Measurements from ENCODE around the gene TSHZ2. TPM values are rescaled to one million over a fixed set of nuclear protein-coding genes. Genes with fewer than 3 reads are reported as not detected.

Gene TSHZ2
- total RNA-seq, 2 donors from 2014 or later = 3.3 to 6.2 TPM

DNA sequence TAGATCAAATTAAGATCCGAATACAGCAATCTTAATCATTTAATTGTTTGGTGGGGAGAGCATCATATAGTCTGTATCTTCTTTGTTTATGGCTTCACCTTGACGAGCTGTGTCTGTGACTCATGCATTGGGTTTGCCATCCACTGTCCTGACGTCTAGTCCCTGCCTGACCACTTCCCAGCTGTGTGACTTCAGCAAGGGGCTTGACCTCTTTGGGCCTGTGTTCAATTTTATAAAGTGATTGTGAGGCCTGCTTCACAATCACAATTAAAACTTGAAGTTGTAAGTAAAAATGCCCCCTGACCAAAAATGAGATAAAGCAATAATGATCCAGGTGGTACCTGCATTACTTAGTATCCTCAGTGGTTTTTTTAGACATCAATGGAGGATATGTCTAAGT lies 412.2 kb downstream of the TSHZ2 start:
- H3K36me3 ChIP-seq = no peaks in the 10 kb centered on the region
- H3K27ac ChIP-seq = no peak overlapping the region

DNA sequence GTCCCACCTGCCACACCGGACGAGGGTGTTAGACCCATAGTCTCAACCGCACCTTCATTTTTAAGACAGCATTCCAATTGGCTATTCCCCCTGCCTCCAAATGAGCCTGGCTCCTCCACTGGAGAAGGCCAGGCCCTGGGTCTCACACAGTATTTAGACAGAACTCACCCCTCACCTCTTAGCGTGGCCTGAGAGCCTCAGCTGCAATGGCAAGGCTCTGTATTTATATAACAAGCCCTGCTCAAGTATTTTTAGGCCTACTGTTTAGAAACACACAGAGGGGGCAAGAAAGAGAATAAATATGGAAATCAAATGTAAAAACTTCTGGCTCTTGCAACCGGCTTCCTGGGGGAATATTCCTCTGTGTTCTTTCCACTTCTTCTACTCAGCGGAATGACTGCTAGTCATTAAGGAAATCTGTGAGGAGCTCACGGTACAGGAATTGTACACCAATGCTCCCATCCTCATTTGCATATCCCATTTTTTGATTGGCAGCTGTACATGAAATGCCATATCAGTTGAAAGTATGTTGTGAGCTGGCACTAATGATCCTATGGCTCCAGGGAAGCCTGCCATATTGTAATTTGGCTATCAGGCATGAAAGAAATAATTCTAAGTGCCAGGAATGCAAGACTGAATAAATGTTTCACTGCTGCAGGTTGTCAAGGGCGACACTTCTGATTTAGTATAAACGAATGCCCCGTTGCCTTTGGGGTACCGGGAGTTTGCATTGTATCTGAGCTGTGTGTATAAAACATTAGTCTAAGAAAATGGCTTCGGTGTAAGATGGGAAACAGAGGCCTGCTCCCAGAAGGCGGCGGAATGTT lies 414.0 kb downstream of the TSHZ2 start:
- Histone ChIP-seq H3K27ac (peak overlapping the region in 1 of 2 donors; percentile 1), H3K9me3 (no peaks in the 10 kb centered on the region), H3K27me3 (no peaks in the 10 kb centered on the region), H3K4me1 (no peaks in the 10 kb centered on the region), H3K36me3 (no peaks in the 10 kb centered on the region), H3K4me3 (no peak overlapping the region)
- TF ChIP-seq, protein P1, sequence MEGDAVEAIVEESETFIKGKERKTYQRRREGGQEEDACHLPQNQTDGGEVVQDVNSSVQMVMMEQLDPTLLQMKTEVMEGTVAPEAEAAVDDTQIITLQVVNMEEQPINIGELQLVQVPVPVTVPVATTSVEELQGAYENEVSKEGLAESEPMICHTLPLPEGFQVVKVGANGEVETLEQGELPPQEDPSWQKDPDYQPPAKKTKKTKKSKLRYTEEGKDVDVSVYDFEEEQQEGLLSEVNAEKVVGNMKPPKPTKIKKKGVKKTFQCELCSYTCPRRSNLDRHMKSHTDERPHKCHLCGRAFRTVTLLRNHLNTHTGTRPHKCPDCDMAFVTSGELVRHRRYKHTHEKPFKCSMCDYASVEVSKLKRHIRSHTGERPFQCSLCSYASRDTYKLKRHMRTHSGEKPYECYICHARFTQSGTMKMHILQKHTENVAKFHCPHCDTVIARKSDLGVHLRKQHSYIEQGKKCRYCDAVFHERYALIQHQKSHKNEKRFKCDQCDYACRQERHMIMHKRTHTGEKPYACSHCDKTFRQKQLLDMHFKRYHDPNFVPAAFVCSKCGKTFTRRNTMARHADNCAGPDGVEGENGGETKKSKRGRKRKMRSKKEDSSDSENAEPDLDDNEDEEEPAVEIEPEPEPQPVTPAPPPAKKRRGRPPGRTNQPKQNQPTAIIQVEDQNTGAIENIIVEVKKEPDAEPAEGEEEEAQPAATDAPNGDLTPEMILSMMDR (IDR thresholded peaks at IDR 0.05) = no peak
- DNase-seq (ENCODE audit: low spot score) = no peak

More for the DNA sequence above, 412.2 kb downstream of the TSHZ2 start:
- H3K4me3 ChIP-seq = no peak overlapping the region
- H3K4me1 ChIP-seq = no peaks in the 10 kb centered on the region
- no peaks in the 10 kb centered on the region for H3K9me3 ChIP-seq
- TF ChIP-seq, protein P1 (IDR thresholded peaks at IDR 0.05) = no peak
- H3K27me3 ChIP-seq = no peaks in the 10 kb centered on the region
- no peak for DNase-seq (ENCODE audit: low spot score)

DNA sequence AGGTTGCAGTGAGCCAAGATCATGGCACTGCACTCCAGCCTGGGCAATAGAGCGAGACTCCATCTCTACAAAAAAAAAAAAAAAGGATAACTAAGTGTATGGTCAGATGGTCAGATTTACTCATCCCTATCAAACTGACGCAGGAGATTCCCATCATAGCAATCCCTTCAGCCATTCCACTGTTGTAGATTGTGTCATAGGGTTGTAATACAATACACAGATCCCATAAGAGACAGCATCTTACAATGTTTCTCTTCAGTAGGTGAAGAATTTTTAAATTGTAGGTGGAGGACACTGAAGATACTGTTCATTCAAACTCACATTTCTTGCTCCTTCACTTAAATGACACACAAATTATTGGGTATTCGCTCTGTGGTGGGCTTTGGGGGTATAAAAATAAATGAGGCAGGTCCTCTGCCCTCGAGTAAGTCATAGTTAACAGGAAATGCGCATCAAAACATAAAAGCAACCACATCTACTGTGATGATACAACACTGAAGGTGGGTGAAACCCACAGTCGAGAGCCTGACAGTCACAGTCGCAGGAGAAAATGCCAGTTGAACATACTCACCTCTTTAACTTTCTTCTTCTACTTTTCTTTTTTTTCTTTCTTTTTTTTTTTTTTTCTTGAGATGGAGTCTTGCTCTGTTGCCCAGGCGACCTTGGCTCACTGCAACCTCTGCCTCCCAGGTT lies 416.0 kb downstream of the TSHZ2 start:
- H3K4me3 ChIP-seq = no peak overlapping the region
- TF ChIP-seq, protein P1 (IDR thresholded peaks at IDR 0.05) = no peak
- H3K36me3 ChIP-seq = no peaks in the 10 kb centered on the region
- H3K27ac ChIP-seq = no peak overlapping the region
- no peaks in the 10 kb centered on the region for H3K27me3 ChIP-seq
- no peak for DNase-seq (ENCODE audit: low spot score)
- H3K4me1 ChIP-seq = no peaks in the 10 kb centered on the region
- H3K9me3 ChIP-seq = no peaks in the 10 kb centered on the region

DNA sequence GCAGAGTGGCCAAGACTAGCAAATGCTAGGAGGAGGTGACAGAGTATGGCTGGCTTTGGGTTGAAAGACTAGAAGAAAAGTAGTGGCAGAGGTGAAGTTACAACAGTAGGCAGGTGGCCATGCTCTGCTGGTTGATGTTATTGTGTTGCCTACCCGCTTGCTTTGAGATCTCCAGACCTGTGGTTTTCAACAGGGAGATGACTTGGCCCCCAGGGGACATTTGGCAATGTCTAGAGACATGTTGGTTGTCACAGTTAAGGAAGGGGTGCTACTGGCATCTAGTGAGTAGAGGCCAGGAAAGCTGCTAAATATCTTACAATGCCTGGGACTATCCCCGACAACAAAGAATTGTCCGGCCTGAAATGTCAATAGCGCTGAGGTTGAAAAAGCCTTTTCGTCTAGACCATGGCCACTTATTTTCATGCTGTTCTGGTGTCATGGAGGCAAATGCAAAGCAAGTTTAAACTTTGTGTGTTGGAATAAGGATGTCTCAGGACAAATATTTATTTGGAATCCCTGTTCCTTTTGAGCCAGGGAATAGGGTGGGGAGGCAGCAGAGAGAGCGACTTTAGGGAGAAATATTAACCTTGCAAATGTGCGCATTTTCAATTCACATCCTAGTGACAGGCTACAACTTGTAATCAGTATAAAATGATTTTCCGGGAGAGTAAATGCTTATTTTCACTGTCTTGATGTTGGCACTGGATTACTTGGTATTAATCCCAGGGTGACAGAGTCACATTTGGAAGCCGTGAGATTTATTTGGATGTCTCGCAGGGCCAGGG lies 417.6 kb downstream of the TSHZ2 start:
- H3K36me3 ChIP-seq = no peaks in the 10 kb centered on the region
- TF ChIP-seq, protein P1 (IDR thresholded peaks at IDR 0.05) = no peak
- DNase-seq (ENCODE audit: low spot score) = no peak
- no peak overlapping the region for H3K4me3 ChIP-seq
- H3K9me3 ChIP-seq = no peaks in the 10 kb centered on the region
- H3K27ac ChIP-seq = no peak overlapping the region
- H3K4me1 ChIP-seq = no peaks in the 10 kb centered on the region
- no peaks in the 10 kb centered on the region for H3K27me3 ChIP-seq

DNA sequence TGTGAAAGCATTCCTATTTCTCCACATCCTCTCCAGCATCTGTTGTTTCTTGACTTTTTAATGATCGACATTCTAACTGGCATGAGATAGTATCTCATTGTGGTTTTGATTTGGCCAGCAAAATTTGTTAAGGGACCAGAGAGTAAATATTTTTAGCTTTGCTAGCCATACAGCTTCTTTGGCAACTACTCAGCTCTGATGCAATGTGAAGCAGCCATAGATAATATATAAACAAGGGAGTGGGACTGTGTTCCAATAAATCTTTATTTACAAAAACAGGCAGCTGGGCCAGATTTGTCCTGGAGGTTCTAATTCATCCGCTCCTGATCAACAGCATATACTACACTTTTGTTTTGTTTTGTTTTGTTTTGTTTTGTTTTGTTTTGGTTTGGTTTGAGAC lies 418.6 kb downstream of the TSHZ2 start:
- H3K27ac ChIP-seq = no peak overlapping the region
- DNase-seq (ENCODE audit: low spot score) = no peak
- no peaks in the 10 kb centered on the region for H3K9me3 ChIP-seq
- TF ChIP-seq, protein P1 (IDR thresholded peaks at IDR 0.05) = no peak
- no peaks in the 10 kb centered on the region for H3K4me1 ChIP-seq
- H3K4me3 ChIP-seq = no peak overlapping the region
- no peaks in the 10 kb centered on the region for H3K27me3 ChIP-seq
- H3K36me3 ChIP-seq = no peaks in the 10 kb centered on the region
